Activated CD8-positive, alpha-beta memory T cell treated with anti-CD3 and anti-CD28 coated beads, Interleukin-2, amount 50 U/mL, for 4 hours (primary cell): ENCODE data around the gene MFAP1.
"Not testable (repeated sequence)": the region's sequence is repeated elsewhere in the genome, so short reads cannot be mapped to it uniquely, and the experiment has no call there.

Experiments
- DNase-seq: peaks from one replicate; pipeline ENCODE4 v3.0.0-alpha.2; 2020

Gene MFAP1

DNA sequence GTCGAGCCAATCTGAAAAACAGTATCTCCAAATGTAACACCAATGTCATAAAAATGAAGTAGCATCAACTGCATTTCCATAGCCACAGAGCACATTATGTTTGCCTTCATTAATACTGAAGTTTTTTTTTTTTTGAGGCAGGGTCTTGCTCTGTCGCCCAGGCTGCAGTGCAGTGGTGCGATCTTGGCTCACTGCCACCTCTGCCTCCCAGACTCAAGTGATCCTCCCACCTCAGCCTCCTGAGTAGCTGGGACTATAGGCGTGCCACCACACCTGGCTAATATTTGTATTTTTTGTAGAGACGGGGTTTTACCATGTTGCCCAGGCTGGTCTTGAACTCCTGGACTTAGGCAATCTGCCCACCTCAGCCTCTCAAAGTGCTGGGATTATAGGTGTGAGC is 9.4 kb downstream of the MFAP1 start:
- DNase-seq = not testable (repeated sequence)

DNA sequence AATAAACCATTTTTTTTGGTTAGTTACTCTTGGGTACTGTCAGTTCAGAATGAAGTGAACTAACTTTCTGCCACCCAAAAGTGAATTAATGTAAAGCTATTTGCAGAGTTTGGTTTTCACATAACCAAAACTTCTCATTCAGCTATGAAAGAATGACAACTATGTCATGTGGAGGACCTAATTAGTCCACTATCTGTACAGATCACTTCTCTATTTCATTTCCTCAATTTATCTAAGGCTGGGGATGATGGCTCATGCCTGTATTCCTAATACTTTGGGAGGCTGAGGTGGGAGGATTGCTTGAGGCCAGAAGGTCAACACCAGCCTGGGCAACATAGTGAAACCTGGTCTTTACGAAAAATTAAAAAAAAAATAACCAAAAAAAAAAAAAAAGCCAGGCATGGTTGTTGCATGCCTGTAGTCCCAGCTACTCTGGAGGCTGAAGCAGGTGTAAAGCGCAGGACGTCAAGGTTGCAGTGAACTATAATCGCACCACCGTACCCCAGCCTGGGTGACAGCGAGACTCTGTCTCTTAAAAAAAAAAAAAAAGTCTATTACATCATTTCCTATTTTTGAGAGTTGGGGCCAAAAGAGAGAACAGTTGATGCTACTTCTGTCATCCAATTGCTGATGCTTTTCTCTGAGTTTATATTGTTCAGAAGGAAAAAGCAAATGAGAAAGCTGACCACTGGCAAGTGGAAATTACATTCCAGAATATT is 15.4 kb downstream of the MFAP1 start:
- DNase-seq = no peak

DNA sequence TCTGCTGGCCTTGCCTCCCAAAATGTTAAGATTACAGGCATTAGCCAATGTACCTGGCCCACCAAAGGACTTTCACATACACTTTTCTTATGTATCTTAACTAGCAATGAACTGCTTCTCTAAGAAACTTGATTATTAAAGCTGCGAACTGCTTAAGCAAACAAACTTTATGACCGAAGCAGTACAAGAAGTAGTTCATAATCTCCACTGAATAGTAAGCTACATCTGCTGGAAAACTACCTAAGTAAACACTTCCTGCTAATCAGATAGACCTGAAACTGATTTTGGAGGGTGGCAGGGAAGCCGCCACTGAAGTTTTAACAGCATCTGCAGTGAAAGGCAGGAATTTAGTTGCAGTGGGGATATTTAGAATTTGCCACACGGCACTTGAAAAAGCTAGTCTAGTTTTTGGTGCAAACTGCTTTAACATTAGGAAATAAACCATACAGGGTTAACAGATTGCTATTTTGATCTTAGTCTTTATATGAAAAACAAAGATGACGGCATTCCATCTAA is 16.0 kb downstream of the MFAP1 start:
- no peak for DNase-seq

- not testable (repeated sequence) for DNase-seq
Measured at GRCh38 chr15:43802676-43803075, 21.8 kb downstream of the MFAP1 start.

DNA sequence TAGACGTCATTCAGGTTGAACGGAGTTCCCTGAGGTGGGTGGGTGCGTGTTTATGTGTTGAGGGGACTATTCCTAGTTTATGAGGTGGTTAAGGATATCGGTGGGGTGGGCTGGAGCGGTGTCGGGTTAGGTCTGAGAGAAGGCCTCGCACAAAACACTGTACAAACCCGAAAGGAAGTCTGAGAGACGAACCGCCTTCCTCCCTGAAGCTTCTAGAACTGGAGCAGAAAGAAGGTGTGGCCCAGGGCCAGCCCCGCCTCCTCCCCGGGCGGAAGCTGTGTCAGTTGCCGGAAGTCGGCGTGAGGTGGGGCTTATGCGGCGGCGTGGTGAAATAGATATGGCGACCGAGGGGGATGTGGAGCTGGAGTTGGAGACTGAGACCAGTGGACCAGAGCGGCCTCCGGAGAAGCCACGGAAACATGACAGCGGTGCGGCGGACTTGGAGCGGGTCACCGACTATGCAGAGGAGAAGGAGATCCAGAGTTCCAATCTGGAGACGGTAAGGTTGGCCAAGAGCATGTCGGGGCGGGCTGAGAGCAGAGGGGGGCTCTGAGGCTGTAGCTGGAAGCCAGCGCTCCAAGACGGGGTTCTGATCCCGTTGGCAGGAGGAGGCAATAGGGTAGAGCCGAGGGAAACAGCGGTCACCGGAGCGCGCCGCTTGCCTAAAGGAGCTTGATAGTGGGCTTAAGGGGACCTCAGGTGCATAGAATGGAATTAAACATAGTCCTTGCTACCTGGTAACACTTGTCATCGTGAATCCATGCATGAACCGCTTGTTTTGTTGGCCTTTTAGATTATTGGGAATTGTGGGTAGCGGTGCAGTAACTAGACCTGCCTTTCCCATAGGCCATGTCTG is 24.0 kb downstream of the MFAP1 start, which contains the start of gene HYPK:
HYPK (plus strand) TSS at position 314 of the 856 bp plus-strand sequence; CDS start at position 338, 24 bp downstream.
- peak; percentile 91 for DNase-seq

GRCh38 chr15:43799945-43800285 is 24.6 kb downstream of the MFAP1 start, which contains the start of gene SERINC4:
Gene SERINC4, minus strand, starts transcription at chr15:43800220. Its CDS starts 234 bp downstream, at chr15:43799986.
- DNase-seq = no peak

DNA sequence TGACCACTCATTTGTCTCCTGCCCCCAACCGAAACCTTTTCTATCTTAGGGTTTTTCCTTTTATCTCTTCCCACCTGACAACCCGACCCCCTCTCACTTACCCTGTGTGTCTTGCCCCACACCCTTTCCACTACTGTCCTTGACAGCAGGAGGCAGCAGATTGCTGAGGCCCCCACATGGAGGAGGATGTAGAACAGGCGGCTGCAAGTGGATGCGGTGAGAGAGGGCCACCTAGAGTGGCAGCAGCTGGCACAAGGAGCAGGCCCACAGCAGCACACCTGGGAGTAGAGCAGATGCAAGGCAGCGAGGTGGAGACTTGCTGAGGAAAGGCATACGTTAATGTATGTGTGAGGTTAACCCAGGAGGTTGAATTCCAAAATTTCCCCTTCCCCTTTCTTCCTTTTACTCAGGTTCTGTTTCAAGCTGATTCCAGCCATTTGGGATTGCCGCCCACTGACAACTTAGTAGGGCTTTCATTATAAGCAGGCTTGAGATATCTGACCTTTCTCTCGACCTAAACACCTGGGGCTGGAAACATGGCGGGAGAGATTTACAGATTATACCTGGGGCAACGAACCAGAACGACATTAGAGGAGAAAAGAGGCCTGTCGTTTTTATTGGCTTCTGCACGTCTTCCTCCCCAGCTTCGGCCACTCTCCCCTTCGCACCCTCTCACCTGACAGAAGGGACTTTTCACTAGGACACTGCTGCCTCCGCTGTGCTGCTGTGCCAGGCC is 25.1 kb downstream of the MFAP1 start:
- DNase-seq = no peak

DNA sequence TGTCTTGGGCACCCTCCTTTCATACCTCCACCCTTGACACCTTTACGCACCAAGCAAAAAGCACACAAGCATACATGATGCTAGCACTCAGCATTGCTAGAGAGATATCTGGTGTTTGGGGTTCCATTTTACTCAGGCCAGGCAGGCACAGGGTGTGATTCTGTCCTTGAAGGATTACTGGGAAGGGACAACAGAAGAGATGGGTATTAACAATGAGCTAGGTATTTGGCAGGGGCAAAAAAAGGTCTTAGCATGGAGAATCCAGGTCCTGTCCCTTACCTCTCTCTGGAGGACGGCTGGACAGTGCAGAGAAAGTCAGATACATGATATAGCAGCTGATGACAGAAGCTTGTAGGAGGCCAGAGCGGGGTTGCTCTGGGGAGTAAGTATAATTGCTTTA is 27.9 kb downstream of the MFAP1 start:
- DNase-seq = no peak

DNA sequence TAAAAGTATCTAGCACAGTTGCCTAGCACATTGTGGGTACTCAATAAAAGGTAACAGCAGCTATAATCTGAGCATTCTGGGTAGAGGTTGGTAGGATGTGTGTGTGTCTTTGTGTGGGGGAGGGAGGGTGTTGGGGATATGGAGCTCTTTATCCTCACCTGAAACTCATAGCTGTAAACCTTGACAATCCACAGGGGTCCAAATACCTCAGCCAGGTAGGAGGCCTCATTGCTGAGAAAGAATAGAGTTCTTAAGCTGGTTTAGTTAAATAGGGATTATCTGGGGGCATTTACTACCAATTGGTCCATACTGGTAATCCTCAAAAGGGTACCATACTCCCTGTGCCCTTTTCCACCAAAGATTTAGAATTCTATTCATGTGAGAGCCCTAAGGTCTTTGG is 28.5 kb downstream of the MFAP1 start:
- no peak for DNase-seq

- DNase-seq = no peak
Measured at GRCh38 chr15:43795197-43795596, 29.3 kb downstream of the MFAP1 start.

- DNase-seq = no peak
Measured at GRCh38 chr15:43794269-43795037, 30.0 kb downstream of the MFAP1 start.

DNA sequence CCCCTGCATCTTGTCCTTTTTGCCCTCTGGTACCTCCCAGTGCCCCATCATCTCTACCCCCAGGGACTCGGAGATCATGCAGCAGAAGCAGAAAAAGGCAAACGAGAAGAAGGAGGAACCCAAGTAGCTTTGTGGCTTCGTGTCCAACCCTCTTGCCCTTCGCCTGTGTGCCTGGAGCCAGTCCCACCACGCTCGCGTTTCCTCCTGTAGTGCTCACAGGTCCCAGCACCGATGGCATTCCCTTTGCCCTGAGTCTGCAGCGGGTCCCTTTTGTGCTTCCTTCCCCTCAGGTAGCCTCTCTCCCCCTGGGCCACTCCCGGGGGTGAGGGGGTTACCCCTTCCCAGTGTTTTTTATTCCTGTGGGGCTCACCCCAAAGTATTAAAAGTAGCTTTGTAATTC is 30.8 kb downstream of the MFAP1 start:
- no peak for DNase-seq

- DNase-seq = peak; percentile 34
Measured at GRCh38 chr15:43792761-43793476, 31.6 kb downstream of the MFAP1 start.

- DNase-seq = peak; percentile 100
Measured at GRCh38 chr15:43791993-43792760, 32.3 kb downstream of the MFAP1 start, which contains the start of gene SERF2. Gene SERF2, plus strand, starts transcription at chr15:43792320. Its CDS starts 57 bp downstream, at chr15:43792377.

DNA sequence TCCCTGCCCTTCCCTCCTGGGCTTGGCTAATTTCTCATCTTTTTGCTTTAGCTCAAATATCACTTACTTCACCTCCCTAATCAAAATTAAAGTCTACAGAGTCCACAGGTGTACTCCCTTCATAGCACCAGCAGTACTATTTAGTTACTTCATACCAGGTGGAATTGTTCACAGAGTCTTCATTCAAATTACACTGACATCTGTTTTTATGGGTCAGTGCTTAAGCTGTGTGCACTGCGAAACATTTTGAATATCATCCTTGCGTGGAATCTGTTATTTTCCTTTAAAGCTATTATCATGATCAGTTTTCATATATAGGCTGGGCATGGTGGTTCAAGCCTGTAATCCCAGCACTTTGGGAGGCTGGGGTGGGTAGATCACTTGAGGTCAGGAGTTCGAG is 35.1 kb downstream of the MFAP1 start:
- no peak for DNase-seq

- no peak for DNase-seq
Measured at GRCh38 chr15:43779016-43779415, 45.5 kb downstream of the MFAP1 start.

DNA sequence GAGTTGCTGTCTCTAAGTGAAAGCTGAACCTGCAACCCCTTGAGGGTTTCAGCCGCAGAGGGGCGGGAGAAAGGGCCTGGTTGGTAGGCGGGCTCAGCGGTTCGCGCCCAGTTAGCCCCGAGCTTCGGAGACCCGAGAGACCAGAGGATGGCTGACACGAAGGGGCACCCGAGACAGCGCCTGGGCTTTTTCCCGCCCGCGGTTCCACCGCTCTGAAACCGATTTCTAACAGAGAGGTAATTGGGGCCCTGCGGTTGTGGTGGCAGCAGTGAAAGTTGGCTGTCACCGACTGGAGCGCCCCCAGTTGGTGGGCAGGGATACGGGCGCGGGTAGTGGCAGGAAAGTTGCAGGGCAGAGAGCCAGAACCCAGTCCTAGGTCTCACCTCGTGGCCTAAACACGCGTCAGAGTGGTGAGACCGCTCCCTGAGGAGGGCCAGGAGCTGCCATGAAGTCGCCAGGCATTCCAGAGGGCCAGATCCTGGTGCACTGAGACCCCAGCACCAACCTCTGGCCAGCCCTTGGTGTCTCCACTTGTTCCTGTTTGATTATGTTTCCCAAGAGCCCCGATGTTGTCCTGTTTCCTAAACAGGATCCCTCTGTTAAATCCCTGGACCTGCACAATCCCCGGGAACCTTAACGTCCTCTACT is 47.1 kb downstream of the MFAP1 start:
- peak; percentile 81 for DNase-seq

DNA sequence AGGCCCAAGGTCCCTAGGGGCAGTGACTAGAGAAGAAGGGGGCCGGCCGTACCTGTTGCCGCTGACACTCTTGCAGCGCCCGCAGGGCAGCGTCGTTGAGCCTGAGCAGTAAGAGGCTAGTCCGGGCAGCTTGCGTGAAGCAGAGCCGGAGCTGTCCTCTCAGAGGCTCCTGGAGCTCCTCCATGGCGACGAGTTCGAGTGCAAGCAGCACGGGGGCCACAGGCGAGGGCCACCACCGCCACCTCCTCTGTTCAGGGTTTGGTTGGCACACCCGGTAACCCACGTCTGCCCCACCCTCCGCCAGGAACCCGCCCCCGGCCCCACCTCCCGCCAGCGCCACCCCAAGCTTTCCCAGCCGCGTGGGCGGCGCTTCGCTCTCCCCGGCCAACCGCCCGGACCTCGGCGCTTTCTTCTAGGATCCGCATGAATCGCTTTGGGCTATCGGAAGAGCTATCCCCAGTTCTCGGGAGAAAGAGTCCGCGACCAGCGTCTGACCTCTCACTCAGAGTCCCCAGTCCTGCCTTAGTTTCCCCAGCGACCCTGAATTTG is 47.7 kb downstream of the MFAP1 start, which contains the start of gene ELL3:
ELL3 (minus strand) TSS at position 249 of the 549 bp plus-strand sequence; CDS start at position 184, 65 bp downstream.
- peak; percentile 79 for DNase-seq

- no peak for DNase-seq
Measured at GRCh38 chr15:43776101-43776717, 48.3 kb downstream of the MFAP1 start.
